Astrocyte (in vitro differentiated cells and primary cell): Measurements from ENCODE around the gene COL24A1. TPM values are rescaled to one million over a fixed set of nuclear protein-coding genes. Genes with fewer than 3 reads are reported as not detected.
A peak's percentile ranks its signal among the peaks of the same experiment; 100 is the strongest.

Source experiments
- DNase-seq: peaks from one replicate; pipeline ENCODE4 v3.0.0-alpha.2; 2010; ENCODE audit warnings: low read depth
- FAIRE-seq: peaks from 2 replicates; lab custom pipeline; 2011; peaks lifted over from hg19 to GRCh38; lab: Jason Lieb, UNC
- H2AFZ ChIP-seq: 2 replicates; pipeline ENCODE4 v1.6.0; 2012; ENCODE audit warnings: low read depth, low read length, inconsistent platforms
- H3K27ac ChIP-seq: 2 replicates; pipeline ENCODE4 v1.5.1; 2011; ENCODE audit warnings: low read depth, low read length, inconsistent platforms
- H3K27me3 ChIP-seq: 2 replicates; pipeline ENCODE4 v1.6.0; 2011; ENCODE audit warnings: low read length, inconsistent platforms; ENCODE audit not compliant: insufficient read depth
- H3K36me3 ChIP-seq: 2 replicates; pipeline ENCODE4 v1.5.1; 2011; ENCODE audit warnings: low read length, inconsistent platforms; ENCODE audit not compliant: insufficient read depth
- H3K4me1 ChIP-seq: 2 replicates; pipeline ENCODE4 v1.5.1; 2011; ENCODE audit warnings: low read length, inconsistent platforms; ENCODE audit not compliant: insufficient read depth
- H3K4me2 ChIP-seq: 2 replicates; pipeline ENCODE4 v1.6.0; 2012; ENCODE audit warnings: low read length, inconsistent platforms
- H3K4me3 ChIP-seq: 2 replicates; pipeline ENCODE4 v1.5.1; 2011; ENCODE audit warnings: low read depth, mild to moderate bottlenecking, low read length, inconsistent platforms; ENCODE audit not compliant: insufficient read depth
- H3K79me2 ChIP-seq: 2 replicates; pipeline ENCODE4 v1.6.0; 2012; ENCODE audit warnings: mild to moderate bottlenecking, low read length, inconsistent platforms; ENCODE audit not compliant: insufficient read depth
- H3K9ac ChIP-seq: 2 replicates; pipeline ENCODE4 v1.6.0; 2012; ENCODE audit warnings: mild to moderate bottlenecking, low read length, inconsistent platforms
- H3K9me3 ChIP-seq: 2 replicates; pipeline ENCODE4 v1.5.1; 2012; ENCODE audit warnings: low read depth, mild to moderate bottlenecking, low read length, inconsistent platforms; ENCODE audit not compliant: insufficient read depth
- H4K20me1 ChIP-seq: 2 replicates; pipeline ENCODE4 v1.6.0; 2012; ENCODE audit warnings: low read length, inconsistent platforms; ENCODE audit not compliant: insufficient read depth
- H3K27ac Mint-ChIP-seq: one replicate; pipeline ENCODE4 v1.8.0; 2021; ENCODE audit warnings: mild to moderate bottlenecking, mixed read lengths; ENCODE audit not compliant: unreplicated experiment
- H3K27me3 Mint-ChIP-seq: one replicate; pipeline ENCODE4 v1.8.0; 2021; ENCODE audit warnings: low read depth, mixed read lengths; ENCODE audit not compliant: unreplicated experiment
- H3K36me3 Mint-ChIP-seq: one replicate; pipeline ENCODE4 v1.8.0; 2021; ENCODE audit warnings: low read depth, mixed read lengths; ENCODE audit not compliant: unreplicated experiment
- H3K4me1 Mint-ChIP-seq: one replicate; pipeline ENCODE4 v1.8.0; 2021; ENCODE audit warnings: low read depth, mixed read lengths; ENCODE audit not compliant: unreplicated experiment
- H3K4me3 Mint-ChIP-seq: one replicate; pipeline ENCODE4 v1.8.0; 2021; ENCODE audit warnings: mild to moderate bottlenecking, moderate library complexity, mixed read lengths; ENCODE audit not compliant: unreplicated experiment
- H3K9me3 Mint-ChIP-seq: one replicate; pipeline ENCODE4 v1.8.0; 2021; ENCODE audit warnings: mild to moderate bottlenecking, mixed read lengths; ENCODE audit not compliant: unreplicated experiment
- EZH2 ChIP-seq: IDR thresholded peaks from 2 replicates; pipeline ENCODE4 v1.6.1; 2012; ENCODE audit warnings: mild to moderate bottlenecking, low read length, inconsistent platforms; ENCODE audit not compliant: insufficient read depth
- total RNA-seq: library from RNA; stranded (reverse); gene quantifications from 2 replicates; pipeline ENCODE4 v1.2.1, GENCODE V29; 2021
- TF ChIP-seq, protein P1 (sequence below): IDR thresholded peaks from 2 replicates; pipeline ENCODE4 v1.5.1; 2011; ENCODE audit warnings: low read depth, mild to moderate bottlenecking, inconsistent platforms, low read length, moderate library complexity; ENCODE audit not compliant: insufficient read depth

COL24A1 gene
- total RNA-seq, 1 donor from 2014 or later, result 5.6 TPM

DNA sequence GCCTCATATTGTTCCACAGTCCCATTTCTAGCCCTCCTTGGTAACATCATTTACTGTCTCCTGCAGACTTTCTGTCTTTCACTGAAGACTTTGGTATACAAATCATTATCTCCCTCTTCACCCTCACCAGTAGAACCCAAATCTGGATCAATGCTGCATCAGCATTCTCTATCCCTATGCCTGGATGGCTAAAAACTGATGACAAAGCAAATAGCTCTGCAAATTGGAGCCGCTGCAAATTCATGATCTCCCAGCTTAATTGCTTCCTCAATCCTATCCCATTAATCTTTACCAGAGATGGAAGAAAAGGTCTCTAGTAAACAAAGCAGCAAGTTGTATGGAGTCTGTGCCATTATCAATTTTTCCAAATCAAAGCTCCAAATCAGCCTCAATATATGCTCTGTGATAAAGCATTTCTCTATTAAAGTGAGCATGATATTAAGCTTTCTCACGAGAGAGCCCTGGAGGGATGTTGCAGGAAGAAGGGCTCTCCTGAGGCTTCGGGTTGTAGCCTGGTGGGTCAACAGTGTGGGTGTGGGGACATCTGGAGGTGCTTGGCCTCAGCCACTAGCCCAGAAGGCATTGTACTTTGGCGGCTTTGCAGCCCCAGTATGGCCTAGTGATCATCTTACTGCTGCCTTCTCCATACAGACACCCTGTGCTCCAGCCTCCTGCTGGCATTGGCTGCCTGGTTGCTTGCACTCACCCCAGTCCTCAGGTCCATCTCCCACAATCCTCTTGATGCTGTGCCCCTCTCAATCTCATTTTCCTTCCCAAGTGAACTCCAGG lies 46.2 kb upstream of the COL24A1 start:
- H4K20me1 ChIP-seq, result no peaks in the 10 kb centered on the region
- no peak overlapping the region for H2AFZ ChIP-seq
- H3K79me2 ChIP-seq, result no peaks in the 10 kb centered on the region
- no peaks in the 10 kb centered on the region for H3K27me3 ChIP-seq
- H3K9me3 ChIP-seq, result no peaks in the 10 kb centered on the region
- Mint-ChIP-seq H3K27ac (no peak overlapping the region), H3K9me3 (no peaks in the 10 kb centered on the region), H3K36me3 (no peaks in the 10 kb centered on the region), H3K4me3 (no peak overlapping the region), H3K4me1 (peaks cover 32% of the 10 kb centered on the region), H3K27me3 (no peaks in the 10 kb centered on the region)
- H3K36me3 ChIP-seq, result no peaks in the 10 kb centered on the region
- no peak overlapping the region for H3K27ac ChIP-seq
- no peak for TF ChIP-seq EZH2
- TF ChIP-seq, protein P1, sequence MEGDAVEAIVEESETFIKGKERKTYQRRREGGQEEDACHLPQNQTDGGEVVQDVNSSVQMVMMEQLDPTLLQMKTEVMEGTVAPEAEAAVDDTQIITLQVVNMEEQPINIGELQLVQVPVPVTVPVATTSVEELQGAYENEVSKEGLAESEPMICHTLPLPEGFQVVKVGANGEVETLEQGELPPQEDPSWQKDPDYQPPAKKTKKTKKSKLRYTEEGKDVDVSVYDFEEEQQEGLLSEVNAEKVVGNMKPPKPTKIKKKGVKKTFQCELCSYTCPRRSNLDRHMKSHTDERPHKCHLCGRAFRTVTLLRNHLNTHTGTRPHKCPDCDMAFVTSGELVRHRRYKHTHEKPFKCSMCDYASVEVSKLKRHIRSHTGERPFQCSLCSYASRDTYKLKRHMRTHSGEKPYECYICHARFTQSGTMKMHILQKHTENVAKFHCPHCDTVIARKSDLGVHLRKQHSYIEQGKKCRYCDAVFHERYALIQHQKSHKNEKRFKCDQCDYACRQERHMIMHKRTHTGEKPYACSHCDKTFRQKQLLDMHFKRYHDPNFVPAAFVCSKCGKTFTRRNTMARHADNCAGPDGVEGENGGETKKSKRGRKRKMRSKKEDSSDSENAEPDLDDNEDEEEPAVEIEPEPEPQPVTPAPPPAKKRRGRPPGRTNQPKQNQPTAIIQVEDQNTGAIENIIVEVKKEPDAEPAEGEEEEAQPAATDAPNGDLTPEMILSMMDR, result no peak
- no peak overlapping the region for H3K4me2 ChIP-seq
- H3K4me1 ChIP-seq, result peaks cover 32% of the 10 kb centered on the region
- DNase-seq (no peak), FAIRE-seq (no peak)
- no peak overlapping the region for H3K4me3 ChIP-seq
- no peak overlapping the region for H3K9ac ChIP-seq

DNA sequence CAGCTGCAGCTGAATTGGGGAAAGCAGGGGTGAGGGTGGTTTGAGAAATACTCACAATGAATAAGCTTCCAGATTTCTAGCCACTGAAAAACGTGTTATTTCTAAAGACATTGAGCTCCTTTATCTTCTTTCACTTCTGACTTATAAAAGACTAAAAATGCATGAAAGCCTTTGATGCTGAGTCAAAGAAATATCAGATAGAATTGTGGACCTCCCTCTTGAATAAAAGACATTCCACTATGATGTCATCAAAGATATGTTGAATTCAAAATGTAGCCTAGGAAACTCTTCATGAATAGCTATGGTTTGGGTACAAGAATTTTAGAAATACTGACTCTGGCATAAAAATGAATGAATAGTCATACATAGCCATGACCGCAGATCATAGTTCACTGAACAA lies 44.7 kb upstream of the COL24A1 start:
- Mint-ChIP-seq H3K4me1 (peaks cover 20% of the 10 kb centered on the region), H3K27me3 (no peaks in the 10 kb centered on the region), H3K36me3 (no peaks in the 10 kb centered on the region), H3K9me3 (no peaks in the 10 kb centered on the region), H3K27ac (no peak overlapping the region), H3K4me3 (no peak overlapping the region)
- Histone ChIP-seq H3K36me3 (no peaks in the 10 kb centered on the region), H3K4me2 (peak overlapping the region; percentile 68), H3K9me3 (no peaks in the 10 kb centered on the region), H3K4me1 (peaks cover 19% of the 10 kb centered on the region), H2AFZ (no peak overlapping the region), H3K4me3 (peak overlapping the region; percentile 43), H3K27me3 (no peaks in the 10 kb centered on the region), H3K79me2 (no peaks in the 10 kb centered on the region), H4K20me1 (no peaks in the 10 kb centered on the region), H3K27ac (peak overlapping the region; percentile 63), H3K9ac (peak overlapping the region; percentile 39)
- no peak for FAIRE-seq
- TF ChIP-seq EZH2, result no peak
- TF ChIP-seq, protein P1, result no peak
- DNase-seq, result peak; percentile 92

DNA sequence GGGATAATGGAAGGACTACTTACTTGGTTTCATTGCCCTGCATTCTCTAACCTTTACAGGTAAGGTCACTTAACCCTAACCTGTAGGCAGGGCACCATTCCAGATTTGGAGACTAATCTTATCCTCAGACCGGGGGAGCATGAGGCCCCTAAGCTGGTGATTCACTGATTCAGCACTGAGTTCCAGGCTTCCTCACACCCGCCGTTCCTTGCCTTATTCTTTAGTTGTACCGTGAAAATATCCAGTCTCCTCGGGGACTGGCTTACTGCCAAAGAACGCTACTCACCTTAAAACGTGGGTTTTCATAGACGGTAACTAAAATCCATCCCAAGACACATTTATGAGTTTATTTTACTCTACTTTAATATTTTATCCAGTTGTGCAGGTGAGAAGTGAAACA lies 44.3 kb upstream of the COL24A1 start:
- Histone ChIP-seq H4K20me1 (no peaks in the 10 kb centered on the region), H3K36me3 (no peaks in the 10 kb centered on the region), H3K9me3 (no peaks in the 10 kb centered on the region), H2AFZ (peak overlapping the region; percentile 32), H3K27ac (peak overlapping the region; percentile 63), H3K4me1 (peaks cover 15% of the 10 kb centered on the region), H3K79me2 (no peaks in the 10 kb centered on the region), H3K4me3 (peak overlapping the region; percentile 43), H3K27me3 (no peaks in the 10 kb centered on the region), H3K9ac (peak overlapping the region; percentile 39), H3K4me2 (peak overlapping the region; percentile 68)
- no peak overlapping the region for H3K27ac Mint-ChIP-seq
- H3K4me1 Mint-ChIP-seq, result peaks cover 20% of the 10 kb centered on the region
- FAIRE-seq (no peak), DNase-seq (peak; percentile 46)
- no peaks in the 10 kb centered on the region for H3K9me3 Mint-ChIP-seq
- H3K4me3 Mint-ChIP-seq, result no peak overlapping the region
- no peaks in the 10 kb centered on the region for H3K36me3 Mint-ChIP-seq
- H3K27me3 Mint-ChIP-seq, result no peaks in the 10 kb centered on the region
- TF ChIP-seq, protein P1, result no peak
- TF ChIP-seq EZH2, result no peak
